ENCODE measurements around the gene EMD.

GRCh38 chrX:154350429-154351182 lies 28.5 kb upstream of the EMD start:
- TF ChIP-seq POLR2A (IDR thresholded peaks at IDR 0.05; ENCODE audit: low read depth, low read length) (no peak; the same call in 1 of the 2 replicates), TAF1 (IDR thresholded peaks at IDR 0.05; ENCODE audit: borderline replicate concordance, low read depth, low read length) (no peak)

Data from GM12892 (cell line).